Astrocyte of the spinal cord (primary cell): ENCODE data around the gene SBF1.

Source experiments
- DNase-seq: peaks from one replicate; pipeline ENCODE4 v3.0.0; 2011; ENCODE audit warnings: low read depth, low spot score
- H3K4me3 ChIP-seq: 2 replicates; pipeline ENCODE4 v1.5.1; 2011; ENCODE audit warnings: low read depth, mild to moderate bottlenecking, low read length, moderate library complexity
- CTCF ChIP-seq: IDR thresholded peaks from 2 replicates; pipeline ENCODE4 v1.5.1; 2012; ENCODE audit warnings: low read depth, mild to moderate bottlenecking, low read length, inconsistent platforms
- in situ Hi-C: cut with HindIII; loops from 2 replicates; pipeline ENCODE4 v1.10.0; 2017; ENCODE audit warnings: low sequenced_read_pairs

Gene SBF1

GRCh38 chr22:50479721-50480120, 4.9 kb upstream of the SBF1 start:
- DNase-seq = no peak
- no peak for TF ChIP-seq CTCF
- H3K4me3 ChIP-seq = no peak overlapping the region
- in situ Hi-C loops = no loop called here

GRCh38 chr22:50477923-50478322, 3.1 kb upstream of the SBF1 start:
- DNase-seq = no peak
- TF ChIP-seq CTCF = no peak
- in situ Hi-C loops = no loop called here
- no peak overlapping the region for H3K4me3 ChIP-seq

DNA sequence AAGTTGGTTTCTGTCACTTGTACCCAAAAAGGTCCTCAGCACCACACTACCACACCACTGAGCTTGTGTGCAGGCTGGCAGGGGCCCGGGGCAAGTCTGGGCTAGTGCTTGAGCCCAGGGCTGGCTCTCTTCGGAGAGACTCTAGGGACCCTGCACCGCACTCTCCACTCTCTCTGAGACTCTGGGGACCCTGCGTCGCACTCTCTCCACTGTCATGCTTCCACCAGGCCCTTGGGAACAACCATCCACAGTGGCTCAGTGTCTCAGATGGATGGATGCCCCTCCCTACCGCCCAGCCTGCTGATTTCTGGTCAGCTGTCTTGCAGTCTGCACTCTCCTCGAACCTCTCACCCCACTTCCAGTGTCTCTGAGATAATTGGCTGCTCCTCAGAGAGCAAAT, 2.0 kb upstream of the SBF1 start:
- no peak overlapping the region for H3K4me3 ChIP-seq
- no peak for DNase-seq
- no peak for TF ChIP-seq CTCF
- in situ Hi-C loops = no loop called here

DNA sequence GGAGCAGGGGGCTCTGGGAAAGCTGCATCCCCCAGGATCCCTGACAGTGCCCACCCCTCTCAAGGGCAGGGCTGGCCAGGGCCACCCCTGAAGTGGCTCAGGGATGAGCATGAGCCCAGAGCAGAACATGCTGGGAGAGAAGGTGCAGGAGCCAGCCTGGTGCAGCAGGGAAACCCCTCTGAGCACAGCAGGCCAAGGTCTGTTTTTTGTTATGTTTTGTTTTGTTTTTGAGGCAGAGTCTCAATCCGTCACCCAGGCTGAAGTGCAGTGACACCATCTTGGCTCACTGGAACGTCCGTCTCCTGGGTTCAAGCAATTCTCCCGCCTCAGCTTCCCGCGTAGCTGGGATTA, 792 bp upstream of the SBF1 start:
- H3K4me3 ChIP-seq = no peak overlapping the region
- no peak for TF ChIP-seq CTCF
- no peak for DNase-seq
- in situ Hi-C loops = no loop called here

GRCh38 chr22:50473855-50474671, 772 bp downstream of the SBF1 start:
- no peak for TF ChIP-seq CTCF
- peak overlapping the region; percentile 57 for H3K4me3 ChIP-seq
- peak; percentile 49 for DNase-seq
- in situ Hi-C loops = no loop called here

- H3K4me3 ChIP-seq = no peak overlapping the region
- peak; percentile 25 for TF ChIP-seq CTCF
- DNase-seq = no peak
- in situ Hi-C loops = no loop called here
Measured at GRCh38 chr22:50473088-50473487, 1.7 kb downstream of the SBF1 start.
